ENCODE measurements around the gene PECR.

PECR gene

DNA sequence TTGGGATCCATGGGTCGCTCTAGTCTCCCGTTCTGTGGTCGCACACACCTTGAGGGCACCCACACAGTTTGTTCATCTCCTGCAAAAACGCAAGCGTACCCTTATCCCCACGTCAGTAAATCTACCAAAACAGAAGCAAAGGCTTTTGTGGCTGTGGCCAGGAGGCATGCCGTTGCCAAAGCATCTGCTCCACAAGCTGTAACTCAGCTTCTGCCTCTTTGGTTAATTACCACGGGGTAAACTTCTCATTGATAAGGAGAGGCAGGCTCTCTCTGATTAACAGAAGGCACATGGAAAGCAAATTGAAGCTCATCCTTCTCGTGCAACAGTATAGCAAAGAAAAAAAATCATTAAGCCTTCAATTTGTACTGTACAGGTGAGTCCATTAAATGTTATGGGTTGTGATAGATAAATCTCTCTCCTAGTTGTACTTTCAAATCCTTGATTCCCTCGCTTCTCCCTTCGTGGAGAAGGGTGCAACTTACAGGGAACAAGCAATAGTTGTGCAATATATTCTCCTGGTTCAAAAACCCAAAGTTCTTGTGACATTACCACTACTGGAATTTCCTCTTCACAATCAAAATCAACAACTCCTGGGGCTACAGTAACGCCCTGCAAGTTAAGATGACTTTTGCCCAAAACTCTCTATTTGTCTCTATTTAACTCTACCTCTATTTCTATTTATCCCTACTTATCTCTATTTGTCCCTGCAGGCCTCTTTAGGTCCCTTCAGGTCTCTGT lies 10.3 kb downstream of the PECR start:
- DNase-seq (ENCODE audit: low spot score), result no peak

DNA sequence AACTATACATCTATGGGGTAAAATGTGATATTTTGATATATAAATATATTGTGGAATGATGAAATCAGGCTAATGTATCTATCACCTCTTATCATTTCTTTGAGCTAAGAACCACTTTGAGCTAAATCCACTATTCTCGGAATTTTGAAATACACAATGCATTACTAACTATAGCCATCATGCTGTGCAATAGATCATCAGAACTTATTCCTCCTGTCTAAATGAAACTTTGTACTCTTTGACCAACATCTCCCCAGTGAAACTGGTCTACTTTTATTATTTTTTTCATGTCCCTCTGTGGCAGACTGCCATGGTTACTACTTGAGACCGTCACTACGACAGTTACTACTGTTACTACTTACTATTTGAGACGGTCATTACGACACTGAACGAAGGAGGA lies 11.4 kb downstream of the PECR start:
- DNase-seq (ENCODE audit: low spot score), result no peak

- DNase-seq (ENCODE audit: low spot score), result no peak
These were observed 12.6 kb downstream of the PECR start for GRCh38 chr2:216069028-216069427.

GRCh38 chr2:216066230-216066629 lies 15.4 kb downstream of the PECR start:
- no peak for DNase-seq (ENCODE audit: low spot score)

- no peak for DNase-seq (ENCODE audit: low spot score)
These were observed 16.9 kb downstream of the PECR start for GRCh38 chr2:216064665-216065064.

- no peak for DNase-seq (ENCODE audit: low spot score)
These were observed 17.5 kb downstream of the PECR start for GRCh38 chr2:216064014-216064630.

- no peak for DNase-seq (ENCODE audit: low spot score)
These were observed 22.3 kb downstream of the PECR start for GRCh38 chr2:216059233-216059834.

DNA sequence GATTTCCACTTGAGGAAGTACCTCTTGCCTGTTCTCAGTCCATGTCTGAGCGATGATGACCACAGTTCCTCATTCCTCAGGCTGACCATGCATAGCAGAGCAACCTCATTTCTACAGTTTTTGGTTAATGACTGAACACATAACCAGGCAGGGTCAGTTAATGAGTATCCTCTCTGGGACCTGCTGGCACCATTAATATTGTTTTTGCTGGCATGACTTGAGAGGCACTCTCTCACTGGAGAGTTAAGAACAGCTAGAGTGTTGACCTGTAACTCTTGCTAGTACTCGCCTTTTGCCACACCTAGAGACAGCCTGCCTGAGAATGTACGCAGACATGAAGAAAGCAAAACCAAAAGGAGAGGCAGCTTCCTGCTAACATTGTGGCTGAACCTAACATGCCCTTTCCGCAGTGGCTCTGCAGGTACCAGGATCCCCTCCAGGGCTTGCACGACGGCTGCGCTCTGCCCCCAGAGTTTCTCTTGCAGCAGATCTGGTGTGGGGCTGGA lies 23.9 kb downstream of the PECR start:
- peak; percentile 70 for DNase-seq (ENCODE audit: low spot score)

- peak; percentile 47 for DNase-seq (ENCODE audit: low spot score)
These were observed 24.9 kb downstream of the PECR start for GRCh38 chr2:216056739-216057138.

- no peak for DNase-seq (ENCODE audit: low spot score)
These were observed 25.9 kb downstream of the PECR start for GRCh38 chr2:216055680-216056079.

DNA sequence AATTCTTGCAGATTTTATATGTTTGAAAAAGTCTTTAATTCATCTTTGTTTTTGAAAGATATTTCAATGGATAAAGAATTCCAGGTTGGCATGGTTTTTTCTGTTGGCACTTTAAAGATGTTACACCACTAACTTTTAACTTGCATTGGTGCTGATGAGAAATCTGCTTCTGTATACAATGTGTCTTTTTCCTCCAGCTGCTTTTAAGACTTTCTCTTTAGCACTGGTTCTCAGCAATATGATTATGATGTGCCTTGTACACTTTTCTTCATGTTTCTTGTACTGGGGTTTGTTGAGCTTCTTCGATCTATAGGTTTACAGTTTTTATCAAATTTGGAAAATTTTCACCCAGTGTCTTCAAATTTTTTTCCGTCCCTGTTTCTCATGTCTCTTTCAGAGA lies 29.2 kb downstream of the PECR start:
- no peak for DNase-seq (ENCODE audit: low spot score)

- no peak for DNase-seq (ENCODE audit: low spot score)
These were observed 30.3 kb downstream of the PECR start for GRCh38 chr2:216051350-216051749.

GRCh38 chr2:216049452-216049851 lies 32.2 kb downstream of the PECR start:
- no peak for DNase-seq (ENCODE audit: low spot score)

GRCh38 chr2:216047397-216047796 lies 34.2 kb downstream of the PECR start:
- no peak for DNase-seq (ENCODE audit: low spot score)

GRCh38 chr2:216044883-216045486 lies 36.6 kb downstream of the PECR start:
- no peak for DNase-seq (ENCODE audit: low spot score)

DNA sequence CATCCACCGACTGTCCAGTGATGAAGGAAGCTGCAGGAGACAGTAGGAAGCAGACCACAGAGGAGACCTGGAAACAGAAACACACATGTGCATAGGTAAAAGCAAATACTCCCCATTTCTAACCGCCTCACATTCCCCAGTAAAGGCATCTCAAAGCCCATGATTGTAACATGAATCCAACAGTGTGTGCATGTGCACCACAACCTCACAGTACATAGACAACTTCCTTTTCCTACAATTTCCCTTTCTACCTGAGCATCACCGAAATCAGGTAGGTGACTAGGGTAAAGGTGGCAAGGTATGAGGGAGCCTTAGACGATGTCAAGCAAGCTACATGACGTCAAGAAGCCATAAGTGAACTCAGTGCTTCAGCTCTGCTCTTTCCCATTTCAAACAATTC lies 37.7 kb downstream of the PECR start:
- DNase-seq (ENCODE audit: low spot score), result no peak

DNA sequence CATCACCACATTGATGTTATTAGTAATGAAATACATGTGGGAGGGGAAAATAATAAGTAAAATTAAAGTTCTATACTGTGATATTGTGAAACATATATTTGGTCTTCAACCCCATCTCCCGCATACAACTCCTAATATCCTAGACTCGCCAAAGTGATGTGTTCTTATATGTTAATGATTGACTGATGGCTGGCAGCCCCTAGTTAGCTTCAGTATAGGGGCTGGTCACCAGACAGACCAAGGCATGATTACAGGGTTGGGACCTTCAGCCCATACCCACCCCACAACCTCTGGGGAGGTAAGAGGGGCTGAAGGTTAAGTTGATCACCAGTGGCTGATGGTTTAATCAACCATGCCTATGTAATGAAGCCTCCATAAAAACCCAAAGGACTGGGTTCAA lies 40.2 kb downstream of the PECR start:
- no peak for DNase-seq (ENCODE audit: low spot score)

GRCh38 chr2:216039918-216040317 lies 41.7 kb downstream of the PECR start:
- DNase-seq (ENCODE audit: low spot score), result no peak

DNA sequence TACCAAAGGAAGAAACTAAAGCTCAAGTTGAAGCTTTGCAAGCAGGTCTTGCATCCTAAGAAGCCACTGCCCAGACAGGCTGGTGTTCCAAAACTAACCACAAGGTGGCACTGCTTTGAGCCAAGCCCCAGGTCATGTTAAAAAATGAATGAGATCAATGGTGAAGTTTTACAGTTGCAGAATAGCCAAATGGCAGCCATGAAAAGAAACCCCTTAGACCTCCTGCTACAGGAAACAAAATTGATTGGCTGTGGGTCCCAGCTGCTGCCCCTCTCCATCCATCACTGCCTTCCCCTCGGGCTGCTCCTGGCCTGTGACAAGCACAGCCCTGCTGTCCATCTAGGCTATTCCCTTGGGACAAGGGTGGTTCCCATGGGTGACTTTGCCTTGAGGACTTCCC lies 47.5 kb downstream of the PECR start:
- peak; percentile 57 for DNase-seq (ENCODE audit: low spot score)

GRCh38 chr2:216033403-216033802 lies 48.2 kb downstream of the PECR start:
- DNase-seq (ENCODE audit: low spot score), result no peak

GRCh38 chr2:216031960-216032689 lies 49.5 kb downstream of the PECR start:
- no peak for DNase-seq (ENCODE audit: low spot score)

DNA sequence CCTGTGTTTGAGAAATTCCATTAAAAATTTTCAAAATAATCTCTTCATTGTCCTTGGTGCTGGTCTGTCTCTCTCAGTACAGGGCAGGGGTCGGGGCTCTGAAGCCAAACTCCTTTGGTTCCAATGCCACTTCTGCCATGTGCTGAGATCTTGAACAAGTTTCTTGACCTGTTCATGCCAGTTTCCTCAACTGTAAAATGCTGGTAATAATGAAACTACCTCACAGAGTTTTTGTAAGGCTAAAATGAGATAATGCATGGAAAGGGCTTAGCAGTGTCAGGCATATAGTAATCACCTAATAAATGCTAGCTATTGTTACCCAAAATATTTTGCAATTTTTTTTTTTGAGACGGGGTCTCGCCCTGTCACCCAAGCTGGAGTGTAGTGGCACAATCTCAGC lies 51.4 kb downstream of the PECR start:
- no peak for DNase-seq (ENCODE audit: low spot score)

Measured in LoVo (cell line).